Activated T-cell treated with anti-CD3 and anti-CD28 coated beads, Interleukin-2, amount 50 U/mL, for 24 hours (primary cell): Measurements from ENCODE around the gene DMRT1.

ENCODE experiments used
- DNase-seq: peaks from one replicate; pipeline ENCODE4 v3.0.0-alpha.2; 2020
- H3K27ac Mint-ChIP-seq: 2 replicates; pipeline ENCODE4 v1.8.0; 2020; ENCODE audit warnings: mild to moderate bottlenecking, mixed read lengths
- H3K27me3 Mint-ChIP-seq: 2 replicates; pipeline ENCODE4 v1.8.0; 2020; ENCODE audit warnings: mixed read lengths
- H3K36me3 Mint-ChIP-seq: 2 replicates; pipeline ENCODE4 v1.8.0; 2020; ENCODE audit warnings: low read depth, mixed read lengths
- H3K4me1 Mint-ChIP-seq: 2 replicates; pipeline ENCODE4 v1.8.0; 2020; ENCODE audit warnings: low read depth, mixed read lengths
- H3K4me3 Mint-ChIP-seq: 2 replicates; pipeline ENCODE4 v1.8.0; 2020; ENCODE audit warnings: mild to moderate bottlenecking, moderate library complexity, mixed read lengths
- H3K9me3 Mint-ChIP-seq: 2 replicates; pipeline ENCODE4 v1.8.0; 2020; ENCODE audit warnings: mixed read lengths

The DMRT1 gene

GRCh38 chr9:841371-842209 is at the start of gene DMRT1:
TSS of gene DMRT1 (plus strand) at chr9:841697. CDS start at chr9:841839, 142 bp downstream.
- H3K27me3 Mint-ChIP-seq = peaks cover 71% of the 10 kb centered on the region
- H3K9me3 Mint-ChIP-seq = no peaks in the 10 kb centered on the region
- peaks cover 14% of the 10 kb centered on the region for H3K4me1 Mint-ChIP-seq
- H3K4me3 Mint-ChIP-seq = no peak within 1 kb of the TSS
- no peak for DNase-seq
- no peaks in the 10 kb centered on the region for H3K36me3 Mint-ChIP-seq
- H3K27ac Mint-ChIP-seq = no peak within 1 kb of the TSS

- no peak overlapping the region for H3K4me3 Mint-ChIP-seq
- H3K27me3 Mint-ChIP-seq = no peaks in the 10 kb centered on the region
- no peaks in the 10 kb centered on the region for H3K4me1 Mint-ChIP-seq
- H3K9me3 Mint-ChIP-seq = no peaks in the 10 kb centered on the region
- no peaks in the 10 kb centered on the region for H3K36me3 Mint-ChIP-seq
- H3K27ac Mint-ChIP-seq = no peak overlapping the region
- no peak for DNase-seq
These were observed 48.9 kb upstream of the DMRT1 start for GRCh38 chr9:792331-793260.

- Mint-ChIP-seq H3K4me1 (no peaks in the 10 kb centered on the region), H3K4me3 (no peak overlapping the region), H3K9me3 (no peaks in the 10 kb centered on the region), H3K27me3 (no peaks in the 10 kb centered on the region), H3K36me3 (no peaks in the 10 kb centered on the region), H3K27ac (no peak overlapping the region)
- DNase-seq = no peak
These were observed 47.1 kb upstream of the DMRT1 start for GRCh38 chr9:794386-794785.

- H3K4me3 Mint-ChIP-seq = no peak overlapping the region
- no peak for DNase-seq
- peaks cover 5% of the 10 kb centered on the region for H3K27me3 Mint-ChIP-seq
- H3K36me3 Mint-ChIP-seq = no peaks in the 10 kb centered on the region
- H3K4me1 Mint-ChIP-seq = no peaks in the 10 kb centered on the region
- H3K27ac Mint-ChIP-seq = no peak overlapping the region
- no peaks in the 10 kb centered on the region for H3K9me3 Mint-ChIP-seq
These were observed 45.6 kb upstream of the DMRT1 start for GRCh38 chr9:795869-796268.

DNA sequence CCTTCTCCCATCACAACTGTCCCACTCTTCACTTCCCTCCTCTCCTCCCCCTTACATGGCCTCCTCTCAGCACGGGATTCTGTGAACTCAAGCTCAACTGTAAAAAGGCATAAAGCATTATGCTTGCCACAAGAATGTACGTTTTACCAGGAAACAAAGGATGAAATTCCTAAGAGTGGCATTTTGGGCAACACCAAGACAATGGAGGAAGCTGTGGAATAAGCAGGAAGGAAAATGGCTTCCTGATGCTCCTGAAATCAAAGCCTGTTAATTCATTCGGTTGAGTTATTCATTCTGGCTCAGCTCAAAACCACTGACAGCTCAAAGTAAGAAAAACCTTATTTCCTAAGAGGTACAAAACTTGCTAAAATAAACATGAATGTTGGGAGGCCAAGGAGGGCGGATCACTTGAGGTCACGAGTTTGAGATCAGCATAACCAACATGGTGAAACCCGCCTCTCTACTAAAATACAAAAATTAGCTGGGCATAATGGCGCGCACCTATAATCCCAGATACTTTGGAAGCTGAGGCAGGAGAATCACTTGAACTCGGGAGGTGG is 40.8 kb upstream of the DMRT1 start:
- Mint-ChIP-seq H3K4me3 (no peak overlapping the region), H3K27me3 (peaks cover 22% of the 10 kb centered on the region), H3K4me1 (no peaks in the 10 kb centered on the region), H3K36me3 (no peaks in the 10 kb centered on the region), H3K27ac (no peak overlapping the region), H3K9me3 (no peaks in the 10 kb centered on the region)
- no peak for DNase-seq

DNA sequence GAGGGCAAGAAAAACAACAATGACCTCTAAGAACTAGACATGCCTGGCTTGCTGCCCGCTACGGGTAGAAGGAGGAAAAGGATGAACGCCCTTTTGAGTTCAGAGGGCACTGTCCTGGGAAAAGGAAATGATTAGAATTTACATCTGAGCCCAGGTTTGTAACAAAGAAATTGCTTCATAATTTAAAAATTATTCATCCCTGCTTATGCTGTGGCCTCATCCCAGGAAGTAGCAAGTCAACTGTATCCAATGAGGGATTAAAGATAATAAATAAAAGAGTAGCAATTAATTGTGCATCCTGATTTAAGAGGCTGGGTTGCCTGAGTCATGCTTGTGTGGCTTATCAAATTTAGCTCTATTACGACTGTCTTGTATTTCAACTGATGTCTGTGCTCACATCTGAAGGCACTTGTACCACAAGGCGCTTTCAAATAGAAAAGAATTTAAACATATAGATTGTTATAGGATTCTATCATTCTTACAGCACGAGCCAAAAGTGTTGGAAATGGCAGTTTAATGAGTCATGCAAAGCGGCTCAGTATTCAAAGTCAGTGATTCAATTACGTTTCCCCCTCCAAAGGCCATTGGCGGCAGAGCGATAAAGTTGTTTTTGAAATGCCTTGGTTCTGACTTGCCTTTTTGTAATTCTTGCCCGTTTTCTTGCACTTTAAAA is 40.0 kb upstream of the DMRT1 start:
- H3K27me3 Mint-ChIP-seq = peaks cover 22% of the 10 kb centered on the region
- H3K36me3 Mint-ChIP-seq = no peaks in the 10 kb centered on the region
- no peak overlapping the region for H3K4me3 Mint-ChIP-seq
- no peak for DNase-seq
- no peaks in the 10 kb centered on the region for H3K4me1 Mint-ChIP-seq
- no peak overlapping the region for H3K27ac Mint-ChIP-seq
- H3K9me3 Mint-ChIP-seq = no peaks in the 10 kb centered on the region

- Mint-ChIP-seq H3K4me1 (no peaks in the 10 kb centered on the region), H3K27me3 (peaks cover 22% of the 10 kb centered on the region), H3K36me3 (no peaks in the 10 kb centered on the region), H3K4me3 (no peak overlapping the region), H3K9me3 (no peaks in the 10 kb centered on the region), H3K27ac (no peak overlapping the region)
- no peak for DNase-seq
These were observed 37.5 kb upstream of the DMRT1 start for GRCh38 chr9:804026-804425.

- no peaks in the 10 kb centered on the region for H3K36me3 Mint-ChIP-seq
- no peaks in the 10 kb centered on the region for H3K9me3 Mint-ChIP-seq
- DNase-seq = no peak
- H3K4me1 Mint-ChIP-seq = no peaks in the 10 kb centered on the region
- H3K4me3 Mint-ChIP-seq = no peak overlapping the region
- H3K27ac Mint-ChIP-seq = no peak overlapping the region
- H3K27me3 Mint-ChIP-seq = peaks cover 22% of the 10 kb centered on the region
These were observed 36.3 kb upstream of the DMRT1 start for GRCh38 chr9:805151-805550.

GRCh38 chr9:806285-807156 is 35.0 kb upstream of the DMRT1 start:
- no peak for DNase-seq
- Mint-ChIP-seq H3K4me3 (no peak overlapping the region), H3K36me3 (no peaks in the 10 kb centered on the region), H3K27me3 (peaks cover 18% of the 10 kb centered on the region), H3K4me1 (no peaks in the 10 kb centered on the region), H3K27ac (no peak overlapping the region), H3K9me3 (no peaks in the 10 kb centered on the region)

GRCh38 chr9:811106-811531 is 30.4 kb upstream of the DMRT1 start:
- no peak overlapping the region for H3K4me3 Mint-ChIP-seq
- H3K27ac Mint-ChIP-seq = no peak overlapping the region
- H3K27me3 Mint-ChIP-seq = no peaks in the 10 kb centered on the region
- no peaks in the 10 kb centered on the region for H3K36me3 Mint-ChIP-seq
- H3K4me1 Mint-ChIP-seq = no peaks in the 10 kb centered on the region
- DNase-seq = no peak
- no peaks in the 10 kb centered on the region for H3K9me3 Mint-ChIP-seq

DNA sequence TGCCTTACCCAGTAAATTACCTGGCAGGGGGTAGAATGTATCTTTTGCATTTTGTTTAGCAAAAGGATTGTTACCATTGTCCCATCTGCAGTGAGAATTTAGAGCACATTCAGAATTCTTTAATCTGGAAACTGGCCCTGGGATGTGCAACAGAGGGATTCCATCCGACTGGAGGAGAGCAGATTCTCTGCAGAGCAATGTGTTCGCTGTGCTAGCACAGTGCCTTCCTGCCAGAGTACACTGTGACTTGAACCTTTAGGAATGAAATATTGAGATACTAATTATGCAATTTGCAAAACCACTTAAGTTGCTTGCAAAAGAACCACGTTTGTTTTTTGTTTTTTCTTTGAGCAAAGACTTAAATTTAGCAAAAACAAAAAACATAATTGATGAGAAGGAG is 22.5 kb upstream of the DMRT1 start:
- Mint-ChIP-seq H3K27ac (no peak overlapping the region), H3K4me1 (peaks cover 6% of the 10 kb centered on the region), H3K4me3 (no peak overlapping the region), H3K36me3 (no peaks in the 10 kb centered on the region), H3K9me3 (no peaks in the 10 kb centered on the region), H3K27me3 (no peaks in the 10 kb centered on the region)
- no peak for DNase-seq

DNA sequence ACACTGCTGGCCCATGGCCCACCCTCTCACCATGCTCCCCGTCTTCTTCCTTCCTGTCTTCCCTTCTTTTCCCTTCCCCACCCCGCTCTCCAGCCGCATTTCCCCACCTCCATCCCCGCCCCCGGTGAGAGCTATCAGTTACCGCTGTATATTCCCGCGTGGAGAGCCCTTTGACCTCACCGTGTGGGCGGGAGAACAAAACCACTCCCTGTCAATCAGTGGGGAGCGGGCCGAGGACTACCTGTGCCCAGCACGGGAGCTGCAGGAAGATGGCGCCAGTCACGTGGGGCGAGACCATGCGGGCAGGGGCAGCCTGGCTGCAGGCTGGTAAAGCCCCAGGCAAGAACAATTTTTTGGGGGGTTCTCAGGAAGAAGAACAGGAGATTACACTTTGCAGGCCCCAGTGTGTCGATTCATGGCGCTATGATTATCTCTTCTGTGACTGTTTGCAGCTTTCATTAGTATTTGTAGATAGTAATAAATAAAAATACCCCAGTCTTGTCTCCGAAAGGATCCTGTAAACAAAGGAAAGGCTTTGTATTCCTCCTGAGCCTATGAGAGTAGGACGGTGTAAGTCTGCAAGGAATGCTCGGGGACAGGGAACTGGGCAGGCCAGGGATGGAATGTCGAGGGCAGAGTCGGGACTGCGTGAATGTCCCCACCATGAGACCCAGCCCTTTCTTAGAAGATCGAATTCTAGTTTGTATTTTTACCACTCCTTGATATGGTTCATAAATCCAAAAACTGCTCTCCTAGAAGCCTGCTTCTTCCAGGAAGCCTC is 14.8 kb upstream of the DMRT1 start:
- Mint-ChIP-seq H3K9me3 (no peaks in the 10 kb centered on the region), H3K36me3 (no peaks in the 10 kb centered on the region), H3K27ac (no peak overlapping the region), H3K4me1 (no peaks in the 10 kb centered on the region), H3K4me3 (no peak overlapping the region), H3K27me3 (no peaks in the 10 kb centered on the region)
- no peak for DNase-seq

DNA sequence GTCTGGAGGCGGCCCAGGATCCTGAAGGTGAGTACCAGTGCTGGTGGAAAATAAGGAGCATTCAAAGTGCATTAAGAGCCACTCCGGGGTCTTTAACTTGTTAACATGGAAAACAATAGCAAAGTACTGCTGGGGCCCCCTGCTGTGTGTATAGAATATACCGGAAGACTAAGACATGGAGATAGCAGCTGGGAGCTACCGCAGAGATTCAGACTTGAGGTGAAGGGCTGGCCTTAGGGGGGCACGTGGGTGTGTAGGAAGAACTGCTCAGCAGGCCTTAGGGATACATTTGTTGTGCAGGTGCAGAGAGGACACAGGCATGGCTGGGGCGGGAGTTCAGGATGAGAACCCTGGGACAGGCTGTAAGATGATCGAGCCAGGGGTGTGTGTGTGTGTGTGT is 1.2 kb upstream of the DMRT1 start:
- no peaks in the 10 kb centered on the region for H3K36me3 Mint-ChIP-seq
- H3K4me1 Mint-ChIP-seq = peaks cover 14% of the 10 kb centered on the region
- peaks cover 62% of the 10 kb centered on the region for H3K27me3 Mint-ChIP-seq
- no peak for DNase-seq
- H3K4me3 Mint-ChIP-seq = no peak overlapping the region
- no peak overlapping the region for H3K27ac Mint-ChIP-seq
- no peaks in the 10 kb centered on the region for H3K9me3 Mint-ChIP-seq
